NCI-H510A (cell line): ENCODE measurements around the gene MLIP.
"Not testable (repeated sequence)": the region's sequence is repeated elsewhere in the genome, so short reads cannot be mapped to it uniquely, and the experiment has no call there.

Experiments used
- DNase-seq: peaks from one replicate; lab custom pipeline; 2025; lab: John Stamatoyannopoulos, UW

The MLIP gene, protein sequence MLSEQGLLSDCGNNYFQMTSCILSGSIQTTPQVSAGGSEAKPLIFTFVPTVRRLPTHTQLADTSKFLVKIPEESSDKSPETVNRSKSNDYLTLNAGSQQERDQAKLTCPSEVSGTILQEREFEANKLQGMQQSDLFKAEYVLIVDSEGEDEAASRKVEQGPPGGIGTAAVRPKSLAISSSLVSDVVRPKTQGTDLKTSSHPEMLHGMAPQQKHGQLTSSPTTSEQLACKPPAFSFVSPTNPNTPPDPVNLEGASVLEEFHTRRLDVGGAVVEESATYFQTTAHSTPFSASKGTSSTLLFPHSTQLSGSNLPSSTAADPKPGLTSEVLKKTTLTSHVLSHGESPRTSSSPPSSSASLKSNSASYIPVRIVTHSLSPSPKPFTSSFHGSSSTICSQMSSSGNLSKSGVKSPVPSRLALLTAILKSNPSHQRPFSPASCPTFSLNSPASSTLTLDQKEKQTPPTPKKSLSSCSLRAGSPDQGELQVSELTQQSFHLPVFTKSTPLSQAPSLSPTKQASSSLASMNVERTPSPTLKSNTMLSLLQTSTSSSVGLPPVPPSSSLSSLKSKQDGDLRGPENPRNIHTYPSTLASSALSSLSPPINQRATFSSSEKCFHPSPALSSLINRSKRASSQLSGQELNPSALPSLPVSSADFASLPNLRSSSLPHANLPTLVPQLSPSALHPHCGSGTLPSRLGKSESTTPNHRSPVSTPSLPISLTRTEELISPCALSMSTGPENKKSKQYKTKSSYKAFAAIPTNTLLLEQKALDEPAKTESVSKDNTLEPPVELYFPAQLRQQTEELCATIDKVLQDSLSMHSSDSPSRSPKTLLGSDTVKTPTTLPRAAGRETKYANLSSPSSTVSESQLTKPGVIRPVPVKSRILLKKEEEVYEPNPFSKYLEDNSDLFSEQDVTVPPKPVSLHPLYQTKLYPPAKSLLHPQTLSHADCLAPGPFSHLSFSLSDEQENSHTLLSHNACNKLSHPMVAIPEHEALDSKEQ

DNA sequence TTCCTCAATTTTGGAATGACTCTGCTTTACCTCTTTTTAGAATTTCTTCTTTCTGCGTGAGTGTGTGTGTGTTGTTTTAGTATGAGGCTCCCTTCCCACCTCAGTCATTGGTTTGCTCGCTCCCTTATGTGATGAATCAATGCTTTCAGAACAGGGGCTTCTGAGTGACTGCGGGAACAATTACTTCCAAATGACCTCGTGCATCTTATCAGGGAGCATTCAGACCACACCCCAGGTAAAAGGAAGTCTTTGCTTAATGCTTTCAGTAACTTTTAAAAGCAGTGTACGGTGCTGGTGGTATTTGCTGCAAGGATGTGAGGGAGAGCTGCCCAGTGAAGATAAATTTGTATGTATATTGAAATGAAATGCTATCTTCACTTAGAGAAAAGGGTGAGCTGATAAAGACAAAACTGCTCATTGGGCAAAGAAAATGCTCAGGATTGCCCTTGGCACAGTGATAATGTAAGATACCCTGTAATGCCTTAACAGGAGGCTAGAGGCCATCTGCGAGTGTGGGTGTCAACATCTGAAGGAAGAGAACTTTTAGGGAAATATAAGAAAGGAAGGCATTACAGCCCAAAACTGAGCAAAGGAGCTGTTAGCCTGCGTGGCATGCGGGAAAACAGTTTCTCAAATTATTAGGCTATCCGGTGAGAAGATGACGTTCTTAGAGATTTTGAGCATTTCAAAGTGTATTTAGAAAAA lies at the start of gene MLIP:
MLIP (plus strand) TSS at position 103 of the 705 bp plus-strand sequence; CDS start at position 140, 37 bp downstream.
- DNase-seq, result no peak

DNA sequence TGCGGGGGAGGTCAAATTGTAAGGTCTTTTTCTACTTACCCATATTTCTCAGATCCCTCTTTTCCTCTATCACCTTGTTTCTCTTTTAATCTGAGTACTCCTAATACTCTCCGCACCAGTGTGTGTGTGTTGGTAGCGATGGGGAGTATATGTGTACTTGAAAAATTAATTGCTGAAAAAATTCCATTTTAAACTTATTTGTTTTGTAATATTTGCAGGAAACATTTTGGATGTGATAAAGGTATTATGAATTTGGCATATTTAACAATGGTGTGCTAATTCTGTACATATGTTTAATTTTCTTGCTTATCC lies 48.1 kb upstream of the MLIP start:
- DNase-seq, result no peak

DNA sequence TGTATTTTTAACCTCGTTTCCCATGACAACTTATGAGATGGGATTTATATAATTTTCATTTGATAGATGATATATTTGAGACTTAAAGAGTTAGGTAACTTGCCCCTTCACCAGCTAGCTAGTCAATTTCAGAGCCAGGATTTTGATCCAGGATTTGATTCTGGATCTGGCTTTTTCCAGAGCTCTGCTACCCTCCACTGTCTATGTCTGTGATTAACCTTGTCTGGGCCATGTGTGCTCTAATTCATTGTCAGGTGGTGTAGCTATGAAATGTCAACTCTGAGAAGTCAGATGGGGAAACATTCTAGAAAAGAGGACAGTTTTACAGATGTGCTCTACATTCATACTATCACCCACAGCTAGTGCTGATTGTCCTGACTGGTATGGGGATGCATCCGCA lies 42.5 kb upstream of the MLIP start:
- no peak for DNase-seq

DNA sequence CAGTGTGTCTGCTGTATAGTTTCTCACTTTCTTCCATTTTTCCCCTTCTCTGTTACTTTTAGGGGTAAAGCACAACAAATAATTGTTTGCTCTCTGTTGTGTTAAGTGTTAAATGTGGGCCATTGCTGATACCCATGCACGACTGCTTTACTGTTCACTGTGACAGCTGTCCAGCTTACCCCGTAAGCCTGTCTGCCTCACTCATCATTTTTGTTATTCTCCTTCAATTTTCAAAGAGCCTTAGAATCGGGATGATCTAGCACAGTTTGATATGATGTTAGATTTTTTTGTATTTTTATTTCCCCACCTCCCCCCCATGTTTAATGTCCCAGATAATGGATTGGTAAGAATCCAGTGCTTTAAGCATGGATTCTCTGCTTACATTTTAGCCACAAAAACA lies 41.2 kb upstream of the MLIP start:
- DNase-seq, result no peak

DNA sequence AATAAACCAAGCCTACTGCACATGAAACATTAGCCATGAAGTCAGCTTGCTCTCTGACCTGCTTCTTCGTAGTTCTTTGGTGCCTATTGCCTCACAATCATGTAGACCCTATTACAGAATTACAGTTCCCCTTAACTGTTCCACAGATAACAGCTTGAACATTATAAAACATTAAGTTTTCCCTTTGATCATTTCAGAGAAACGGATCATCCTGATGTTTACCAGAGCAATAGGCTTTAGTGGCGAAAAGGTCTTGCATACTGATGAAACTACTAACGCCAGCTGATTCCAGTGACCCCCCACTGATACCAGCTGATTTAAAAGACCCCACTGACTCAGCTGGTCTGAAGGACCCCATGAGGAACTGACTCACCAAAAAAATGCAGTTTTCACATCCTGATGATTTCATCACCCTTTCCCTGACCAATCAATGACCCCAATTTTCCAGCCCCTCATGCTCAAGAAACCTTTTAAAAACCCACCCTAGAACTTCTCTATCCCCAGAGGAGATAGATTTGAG lies 39.4 kb upstream of the MLIP start:
- DNase-seq, result no peak

DNA sequence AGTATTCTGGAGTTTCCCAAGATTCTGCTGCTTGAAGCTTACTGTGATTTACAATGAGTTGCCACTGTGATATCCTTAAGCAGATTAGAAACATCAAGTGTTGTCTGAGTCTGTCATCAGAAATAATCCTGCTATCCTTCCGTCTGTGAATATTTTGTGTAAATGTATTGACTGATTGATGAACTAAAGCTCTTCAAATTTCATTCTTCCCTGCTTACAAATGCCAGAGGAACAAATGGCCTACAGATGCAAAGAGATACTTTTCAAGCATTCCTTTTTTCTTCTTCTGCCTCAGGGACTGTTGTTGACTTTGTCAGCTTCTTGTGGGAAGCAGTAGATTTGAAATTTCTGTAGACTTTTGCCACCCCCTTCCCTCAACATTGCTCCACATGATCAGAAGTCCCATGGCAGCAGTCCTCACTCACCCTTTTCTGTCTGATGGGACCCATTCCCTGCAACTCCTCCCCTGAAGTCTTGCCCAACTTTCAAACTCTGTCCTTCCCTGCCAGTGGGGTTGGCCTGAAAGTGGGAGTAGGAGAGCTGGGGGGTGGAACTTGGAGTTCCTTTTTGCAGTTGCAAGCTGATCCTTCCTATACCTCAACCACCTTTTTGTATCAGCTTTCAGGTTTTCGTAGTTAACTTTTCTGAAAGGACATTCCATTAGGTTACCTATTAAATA lies 38.5 kb upstream of the MLIP start:
- no peak for DNase-seq

DNA sequence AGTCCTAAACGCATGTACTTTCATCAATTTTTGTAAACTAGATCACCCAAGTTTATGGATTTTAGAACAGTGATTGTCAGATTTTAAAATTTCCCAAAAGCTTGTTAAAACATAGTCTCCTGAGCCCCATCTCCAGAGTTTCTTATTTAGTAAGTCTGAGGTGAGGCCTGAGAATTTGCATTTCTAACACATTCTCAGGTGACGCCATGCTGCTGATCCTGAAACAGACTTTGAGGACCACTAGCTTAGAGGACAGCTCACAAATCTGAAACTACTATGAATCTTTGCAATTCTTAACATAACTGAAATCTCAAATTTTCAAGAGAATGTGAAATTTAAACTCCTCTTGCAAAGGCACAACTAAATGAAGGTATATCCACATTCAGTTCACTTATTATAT lies 37.8 kb upstream of the MLIP start:
- no peak for DNase-seq

DNA sequence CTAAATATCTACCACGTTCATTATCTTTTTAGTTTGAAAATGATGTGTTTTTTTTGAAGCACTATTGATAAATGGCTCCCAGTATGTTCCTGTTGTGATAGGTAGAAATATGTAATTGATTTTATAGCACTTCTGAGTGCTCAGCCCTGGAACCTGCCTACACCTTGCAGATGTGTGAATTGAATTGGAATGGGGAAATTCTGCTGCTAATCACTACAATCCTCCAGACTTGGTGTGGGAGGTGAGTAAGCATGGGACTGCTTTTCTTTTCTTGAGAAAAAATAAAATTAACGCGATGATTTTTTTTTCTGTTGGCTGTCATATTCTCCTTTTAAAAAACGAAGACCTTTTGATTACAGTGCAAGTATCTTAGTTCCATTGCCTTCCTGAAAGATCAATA lies 37.1 kb upstream of the MLIP start:
- DNase-seq, result no peak

DNA sequence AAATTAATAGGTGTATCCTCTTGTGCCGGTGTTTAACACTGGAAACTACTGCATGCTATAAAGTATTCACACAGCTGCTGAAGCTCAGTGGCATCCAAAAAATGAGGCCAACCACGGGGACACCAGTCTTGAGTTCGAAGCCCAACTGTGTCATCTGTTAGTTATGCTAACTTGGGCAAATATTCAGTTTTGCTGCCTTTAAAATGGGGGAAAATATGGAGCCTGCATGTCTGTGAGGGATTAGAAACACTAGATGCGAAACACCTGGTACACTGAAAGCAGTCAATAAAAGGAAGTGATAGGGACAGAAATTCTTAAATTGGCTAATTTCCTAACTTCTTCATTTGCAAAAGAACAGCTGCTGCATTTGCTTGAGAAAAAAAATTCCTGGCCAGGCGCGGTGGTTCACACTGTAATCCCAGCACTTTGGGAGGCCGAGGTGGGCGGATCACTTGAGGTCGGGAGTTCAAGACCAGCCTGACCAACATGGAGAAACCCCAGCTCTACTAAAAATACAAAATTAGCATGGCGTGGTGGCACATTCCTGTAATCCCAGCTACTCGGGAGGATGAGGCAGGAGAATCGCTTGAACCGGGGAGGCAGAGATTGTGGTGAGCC lies 36.6 kb upstream of the MLIP start:
- no peak for DNase-seq

DNA sequence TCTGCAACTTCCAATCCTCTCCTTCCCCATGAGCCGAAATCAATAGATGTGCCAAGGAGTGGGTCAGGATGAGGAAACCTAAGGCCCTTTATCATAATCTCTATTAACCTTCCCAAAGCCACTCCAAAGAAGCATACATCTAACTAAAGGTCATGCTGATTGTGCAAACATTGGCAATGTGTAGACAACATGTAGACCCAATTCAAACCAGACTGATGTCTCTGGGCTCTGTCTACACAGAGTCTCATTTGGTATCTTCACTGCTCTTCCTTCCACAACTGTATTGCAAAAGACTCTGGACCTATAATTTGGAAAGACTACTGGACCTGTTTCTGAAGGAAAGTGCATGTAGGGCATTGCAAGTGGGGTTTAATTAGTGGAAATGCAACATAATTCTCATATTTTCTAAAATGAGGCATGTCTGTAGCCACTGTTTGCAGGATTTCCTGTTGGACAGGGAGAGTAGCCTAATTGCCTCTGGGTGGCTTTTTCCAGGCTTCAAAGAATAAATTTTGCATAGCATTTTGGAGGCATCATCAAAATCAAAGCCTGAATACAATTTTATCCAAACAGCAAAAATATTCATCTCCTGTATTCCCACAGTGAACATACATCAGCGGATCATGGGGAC lies 35.0 kb upstream of the MLIP start:
- DNase-seq, result no peak

DNA sequence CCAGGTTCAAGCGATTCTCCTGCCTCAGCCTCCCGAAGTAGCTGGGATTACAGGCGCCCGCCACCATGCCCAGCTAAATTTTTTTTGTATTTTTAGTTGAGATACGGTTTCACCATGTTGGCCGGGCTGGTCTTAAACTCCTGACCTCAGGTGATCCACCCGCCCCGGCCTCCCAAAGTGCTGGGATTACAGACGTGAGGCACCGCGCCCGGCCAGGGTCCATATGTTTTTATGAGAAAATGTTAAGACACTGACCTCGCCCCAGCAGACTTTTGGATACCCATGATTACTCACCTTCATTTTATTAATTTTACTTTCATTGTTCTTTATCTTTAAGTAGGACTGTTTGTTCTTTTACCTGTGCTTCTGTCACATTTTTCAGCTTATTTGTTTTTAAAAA lies 29.7 kb upstream of the MLIP start:
- not testable (repeated sequence) for DNase-seq

DNA sequence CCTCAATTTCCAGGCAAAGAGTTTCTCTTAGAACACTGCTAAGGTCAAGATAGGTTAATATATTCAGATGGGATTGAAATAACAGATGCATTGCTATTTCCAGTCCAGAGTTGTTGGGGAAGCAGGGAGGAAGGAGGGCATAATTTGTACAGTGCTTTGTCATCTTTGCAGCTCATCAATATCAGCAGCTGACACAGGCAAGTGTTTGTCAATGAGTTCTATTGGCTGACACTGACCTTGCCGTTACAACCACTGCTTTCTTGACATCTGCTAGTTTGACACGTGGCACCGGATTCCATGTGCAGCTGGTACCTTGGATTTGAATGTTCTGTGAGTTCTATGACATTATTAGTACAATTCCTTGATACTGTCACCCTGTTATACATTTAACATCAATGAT lies 28.0 kb upstream of the MLIP start:
- peak; percentile 19 for DNase-seq

DNA sequence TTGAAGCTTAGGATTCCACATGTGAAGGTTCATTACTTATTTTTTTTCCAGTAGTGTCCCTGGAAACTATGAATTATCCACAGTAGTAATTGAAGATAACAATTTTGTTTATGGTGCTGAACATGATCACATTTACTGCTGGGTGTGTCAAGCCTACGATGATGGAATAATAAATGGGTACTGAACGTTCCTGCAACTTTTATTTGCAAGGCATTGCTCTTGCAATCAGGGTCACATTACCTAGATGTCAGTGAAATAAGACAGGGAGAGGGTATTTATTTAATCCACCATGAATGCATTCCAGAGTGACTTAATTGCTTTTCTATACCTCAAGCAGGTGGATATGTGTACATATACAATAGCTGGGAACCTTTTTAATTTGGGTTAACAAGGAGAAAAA lies 27.0 kb upstream of the MLIP start:
- DNase-seq, result no peak

DNA sequence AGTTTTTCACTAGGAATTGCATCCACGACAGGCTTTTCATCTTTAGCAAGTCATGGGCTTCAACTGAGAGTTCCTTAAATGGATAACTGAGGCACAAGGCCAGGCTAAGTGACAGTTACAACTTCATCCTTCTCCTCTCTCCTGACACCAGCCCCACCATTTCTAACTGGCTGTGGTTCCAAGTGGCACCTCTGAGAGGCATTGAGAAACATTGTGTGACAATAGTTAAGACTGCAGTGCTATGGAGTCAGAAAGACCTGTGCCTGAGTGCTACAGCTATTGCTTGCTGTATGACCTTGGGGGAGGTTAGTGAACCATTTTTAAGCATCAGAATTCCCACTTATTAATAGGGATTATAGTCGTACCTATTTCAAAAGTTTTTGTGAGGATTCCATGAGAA lies 26.2 kb upstream of the MLIP start:
- DNase-seq, result no peak

DNA sequence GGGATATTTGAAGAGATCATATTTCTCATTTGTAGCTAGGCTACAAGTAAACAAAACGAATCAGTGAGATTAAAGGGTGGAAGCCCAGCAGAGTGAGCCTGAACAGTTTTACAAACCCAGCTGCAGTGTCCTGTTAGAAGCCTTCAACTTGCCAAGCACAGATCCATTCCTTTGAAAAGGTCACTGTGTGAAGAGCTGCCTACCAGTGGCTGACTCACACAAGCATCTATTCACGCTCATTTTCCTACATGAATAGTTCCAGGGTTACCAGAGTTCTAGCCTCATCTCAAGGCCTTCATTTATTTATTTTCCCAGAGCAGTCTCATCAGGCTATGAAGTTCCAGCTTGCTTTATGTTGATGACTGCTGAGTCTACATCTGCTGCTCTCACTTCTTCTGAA lies 25.7 kb upstream of the MLIP start:
- DNase-seq, result no peak

DNA sequence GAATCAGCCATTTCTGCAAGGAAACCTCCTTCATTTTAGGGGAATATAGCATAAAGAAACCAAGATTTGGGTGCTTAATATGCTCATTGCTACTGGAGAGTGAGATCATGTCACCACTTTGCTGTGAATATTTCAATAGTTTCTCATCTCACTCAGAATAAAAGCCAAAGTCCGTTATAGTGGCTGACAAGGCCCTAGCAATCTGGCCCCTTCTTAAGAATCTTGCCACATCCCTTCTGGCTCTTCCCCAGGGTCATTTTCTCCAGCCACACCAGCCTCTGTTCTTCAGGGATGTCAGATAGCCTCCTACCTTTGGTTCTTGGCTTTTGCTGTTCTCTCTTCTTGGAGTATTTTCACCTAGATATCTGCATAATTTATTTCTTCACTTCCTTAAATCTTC lies 24.8 kb upstream of the MLIP start:
- no peak for DNase-seq

DNA sequence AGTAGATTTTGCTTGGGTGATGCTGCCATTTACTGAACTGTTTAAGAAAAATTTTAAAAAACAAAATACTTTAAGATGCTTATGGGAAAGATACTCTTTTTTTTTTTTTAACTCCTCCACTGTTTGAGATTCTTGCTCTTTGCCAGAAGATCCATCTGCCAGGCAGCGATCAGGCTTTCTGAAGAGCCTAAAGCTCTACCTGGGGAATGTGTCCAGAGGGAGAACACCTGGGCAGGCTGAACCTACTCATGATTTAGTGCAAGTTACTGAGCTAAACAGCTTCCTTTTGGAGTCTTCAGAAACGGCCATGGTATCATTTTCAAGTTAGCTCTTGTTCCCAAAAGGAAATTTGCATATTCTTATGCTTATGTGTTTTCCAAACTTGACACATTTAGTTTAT lies 23.5 kb upstream of the MLIP start:
- no peak for DNase-seq

DNA sequence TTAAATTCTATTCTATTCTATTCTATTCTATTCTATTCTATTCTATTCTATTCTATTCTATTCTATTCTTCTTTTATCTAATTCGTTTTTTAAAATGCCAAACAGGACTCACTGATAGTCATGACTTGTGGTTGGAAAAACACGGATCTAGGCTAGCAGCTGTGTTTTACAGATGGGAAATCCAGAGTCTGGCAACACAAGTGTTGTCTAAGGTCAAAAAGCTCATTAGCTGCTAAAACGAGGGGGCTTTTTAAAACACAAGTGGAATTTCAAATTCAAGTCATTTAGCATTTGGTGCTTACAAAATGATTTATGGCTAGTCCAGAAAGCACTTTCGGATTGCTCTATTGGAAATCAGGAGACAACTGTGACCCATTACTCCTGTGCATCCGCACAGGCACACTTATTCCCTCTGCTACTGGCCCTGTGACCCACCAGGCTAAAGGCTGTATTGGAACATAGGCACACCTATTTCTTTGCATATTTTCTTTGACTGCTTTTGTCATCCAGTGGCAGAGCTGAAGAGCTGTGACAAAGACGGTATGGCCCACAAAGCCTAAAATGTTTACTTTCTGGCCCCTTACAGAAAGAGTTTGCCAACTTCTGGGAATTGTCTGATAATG lies 17.8 kb upstream of the MLIP start:
- DNase-seq, result no peak

DNA sequence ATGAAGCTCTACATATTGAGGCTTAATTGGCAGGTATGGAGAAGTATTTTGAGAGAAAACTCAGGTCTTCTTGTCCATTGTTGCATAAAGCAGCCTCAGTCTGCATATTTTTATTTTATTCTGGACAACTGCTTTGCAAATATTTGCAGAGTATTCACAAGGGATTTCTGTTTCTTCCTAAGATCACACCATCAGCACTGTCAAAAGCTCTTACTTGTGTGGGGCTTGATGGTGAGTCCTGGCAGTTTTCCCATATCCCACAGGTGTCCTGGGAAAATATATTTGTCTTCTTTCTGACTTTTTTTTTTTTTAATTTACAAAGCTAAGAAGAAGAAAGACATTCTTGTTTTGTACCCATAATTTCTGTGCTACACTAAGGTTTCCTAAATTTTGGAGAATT lies 16.9 kb upstream of the MLIP start:
- no peak for DNase-seq

DNA sequence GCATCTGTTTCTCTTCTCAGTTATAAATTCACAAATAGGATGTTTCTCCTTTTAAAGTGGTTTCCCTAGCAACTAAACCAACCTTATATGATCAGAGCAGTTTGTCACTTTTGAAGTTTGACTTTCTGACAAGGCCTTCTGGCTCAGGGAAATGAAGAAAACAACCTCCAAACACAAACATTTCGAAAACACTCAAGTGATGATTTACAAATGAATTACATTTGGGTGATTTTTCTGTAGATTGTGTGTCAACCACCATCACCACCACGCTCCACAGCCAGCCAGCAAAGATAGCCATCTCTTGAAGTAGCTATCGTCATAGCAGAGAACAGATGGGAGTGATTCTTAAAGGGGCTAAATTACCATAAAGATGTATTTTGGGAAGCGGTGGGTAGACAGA lies 16.5 kb upstream of the MLIP start:
- DNase-seq, result no peak
